Measurements from ENCODE around the gene FAM3D.

GRCh38 chr3:58657571-58658141 is 8.9 kb downstream of the FAM3D start:
- TF ChIP-seq GATA2 (IDR thresholded peaks at IDR 0.05; ENCODE audit: low read depth, low read length): no peak
- no peak for TF ChIP-seq GATA3 (IDR thresholded peaks at IDR 0.05; ENCODE audit: low read depth, low read length)
